Stimulated activated CD4-positive, alpha-beta T cell treated with anti-CD3 and anti-CD28 coated beads, Interleukin-4, amount 100 ng/mL, for 1 hour (primary cell): ENCODE results near the gene MDM2.
"Not testable (repeated sequence)": the region's sequence is repeated elsewhere in the genome, so short reads cannot be mapped to it uniquely, and the experiment has no call there.

ENCODE experiments used
- DNase-seq: peaks from one replicate; pipeline ENCODE4 v3.0.0-alpha.2; 2020

MDM2 gene

DNA sequence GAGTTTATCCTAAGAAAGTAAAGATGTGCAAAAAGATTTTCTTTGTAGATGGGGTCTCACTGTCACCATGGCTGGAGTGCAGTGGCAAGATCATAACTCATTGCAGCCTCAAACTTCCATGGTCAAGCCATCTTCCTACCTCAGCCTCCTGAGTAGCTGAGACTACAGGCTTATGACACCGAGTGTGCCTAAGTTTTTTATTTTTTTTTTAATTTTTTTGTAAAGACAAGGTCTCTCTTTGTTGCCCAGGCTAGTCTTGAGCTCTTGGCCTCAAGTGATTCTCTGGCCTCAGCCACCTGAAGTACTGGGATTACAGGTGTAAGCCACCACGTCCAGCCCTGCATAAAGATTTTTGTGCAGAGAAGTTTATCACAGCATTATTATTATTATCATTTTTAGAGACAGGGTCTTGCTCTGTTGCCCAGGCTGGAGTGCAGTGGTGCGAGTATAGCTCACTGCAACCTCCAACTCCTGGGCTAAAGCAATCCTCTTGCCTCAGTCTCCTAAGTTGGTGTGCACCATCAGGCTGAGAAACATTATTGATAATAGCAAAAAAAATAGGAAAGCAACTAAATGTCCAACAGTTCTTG, 19.3 kb upstream of the MDM2 start:
- no peak for DNase-seq

DNA sequence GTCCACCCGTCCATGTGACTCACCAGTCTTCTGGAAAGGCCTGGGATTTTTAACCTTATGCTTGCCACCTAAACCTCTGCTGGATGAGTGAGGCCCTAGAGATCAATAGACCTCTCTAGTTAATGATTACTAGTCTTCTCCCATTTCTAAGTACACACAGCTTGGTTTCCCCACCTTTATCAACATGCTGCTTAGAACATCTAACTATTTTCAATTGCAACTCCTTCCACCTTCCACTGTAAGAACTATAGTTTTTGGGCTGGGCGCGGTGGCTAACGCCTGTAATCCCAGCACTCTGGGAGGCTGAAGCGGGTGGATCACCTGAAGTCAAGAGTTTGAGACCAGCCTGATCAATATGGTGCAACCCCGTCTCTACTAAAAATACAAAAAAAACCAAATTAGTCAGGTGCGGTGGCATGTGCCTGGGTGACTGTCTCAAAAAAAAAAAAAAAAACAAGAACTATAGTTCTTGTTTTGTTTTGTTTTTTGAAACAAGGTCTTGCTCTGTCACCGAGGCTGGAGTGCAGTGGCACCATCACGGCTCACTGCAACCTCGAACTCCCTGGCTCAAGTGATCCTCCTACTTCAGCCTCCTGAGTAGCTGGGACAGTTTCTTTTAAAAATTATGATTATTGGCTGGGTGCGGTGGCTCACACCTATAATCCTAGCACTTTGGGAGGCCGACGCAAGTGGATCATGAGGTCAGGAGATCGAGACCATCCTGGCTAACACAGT, 18.7 kb upstream of the MDM2 start:
- no peak for DNase-seq

DNA sequence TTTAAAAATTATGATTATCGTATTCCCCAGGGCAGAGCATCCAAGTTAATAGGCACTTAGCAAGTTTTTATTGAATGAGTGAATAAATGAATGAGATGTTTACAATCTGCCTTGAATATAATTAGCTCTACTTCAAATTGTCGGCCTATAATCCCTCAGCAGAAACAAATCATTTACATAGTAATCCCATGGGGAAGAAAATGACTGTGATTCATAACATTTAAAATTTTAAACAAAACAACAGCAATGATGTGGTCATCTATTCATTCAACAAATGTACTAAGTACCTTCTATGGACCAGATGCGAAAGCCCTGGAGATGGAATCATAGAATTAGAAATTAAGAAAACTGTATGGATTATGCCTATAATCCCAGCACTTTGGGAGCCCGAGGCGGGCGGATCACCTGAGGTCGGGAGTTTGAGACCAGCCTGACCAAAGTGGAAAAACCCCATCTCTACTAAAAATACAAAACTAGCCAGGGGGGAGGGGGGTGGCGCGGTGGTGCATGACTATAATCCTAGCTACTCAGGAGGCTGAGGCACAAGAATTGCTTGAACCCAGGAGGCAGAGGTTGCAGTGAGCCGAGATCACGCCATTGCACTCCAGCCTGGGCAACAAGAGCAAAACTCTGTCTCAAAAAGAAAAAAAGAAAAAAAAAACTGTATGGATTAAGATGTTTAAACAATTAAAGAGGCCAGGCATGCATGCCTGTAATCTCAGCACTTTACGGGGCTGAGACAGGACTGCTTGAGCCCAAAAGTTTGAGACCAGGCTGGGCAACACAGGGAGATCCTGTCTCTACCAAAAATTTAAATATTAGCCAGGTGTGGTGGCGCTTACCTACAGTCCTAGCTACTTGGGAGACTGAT, 17.7 kb upstream of the MDM2 start:
- DNase-seq: no peak

DNA sequence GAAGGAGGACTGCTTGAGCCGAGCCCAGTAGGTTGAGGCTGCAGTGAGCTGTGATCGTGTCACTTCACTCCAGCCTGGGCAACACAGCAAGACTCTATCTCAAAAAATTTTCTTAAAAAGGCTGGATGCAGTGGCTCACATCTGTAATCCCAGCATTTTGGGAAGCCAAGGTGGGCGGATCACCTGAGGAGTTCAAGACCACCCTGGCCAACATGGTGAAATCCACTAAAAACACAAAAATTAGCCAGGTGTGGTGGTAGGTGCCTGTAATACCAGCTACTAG, 17.1 kb upstream of the MDM2 start:
- DNase-seq: no peak

- no peak for DNase-seq
Observed at GRCh38 chr12:68791897-68792481, 16.0 kb upstream of the MDM2 start.

DNA sequence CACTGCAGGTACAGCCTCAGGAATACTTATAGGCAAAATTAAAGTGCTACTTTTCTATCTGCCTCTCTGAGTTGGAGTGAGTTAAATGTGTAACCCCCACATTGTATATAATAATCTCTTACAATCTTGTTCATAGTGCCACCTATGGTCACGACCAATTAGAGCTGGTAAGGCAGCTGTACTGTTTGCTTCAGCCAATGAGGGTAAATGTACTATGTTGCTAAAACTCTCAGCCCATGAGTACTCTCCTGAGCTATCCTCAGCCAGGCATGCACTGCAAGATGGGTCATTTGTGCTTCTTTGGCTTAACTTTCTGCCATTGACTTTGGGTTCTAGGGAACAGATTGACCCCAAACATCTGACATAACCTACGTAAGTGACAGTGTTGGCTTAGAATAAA, 15.0 kb upstream of the MDM2 start:
- no peak for DNase-seq

- no peak for DNase-seq
Observed at GRCh38 chr12:68793436-68793835, 14.5 kb upstream of the MDM2 start.

- DNase-seq: no peak
Observed at GRCh38 chr12:68793975-68794652, 13.9 kb upstream of the MDM2 start.

GRCh38 chr12:68794653-68795251, 13.2 kb upstream of the MDM2 start:
- no peak for DNase-seq

- DNase-seq: no peak
Observed at GRCh38 chr12:68796399-68796798, 11.6 kb upstream of the MDM2 start.

- no peak for DNase-seq
Observed at GRCh38 chr12:68798882-68799234, 9.1 kb upstream of the MDM2 start.

DNA sequence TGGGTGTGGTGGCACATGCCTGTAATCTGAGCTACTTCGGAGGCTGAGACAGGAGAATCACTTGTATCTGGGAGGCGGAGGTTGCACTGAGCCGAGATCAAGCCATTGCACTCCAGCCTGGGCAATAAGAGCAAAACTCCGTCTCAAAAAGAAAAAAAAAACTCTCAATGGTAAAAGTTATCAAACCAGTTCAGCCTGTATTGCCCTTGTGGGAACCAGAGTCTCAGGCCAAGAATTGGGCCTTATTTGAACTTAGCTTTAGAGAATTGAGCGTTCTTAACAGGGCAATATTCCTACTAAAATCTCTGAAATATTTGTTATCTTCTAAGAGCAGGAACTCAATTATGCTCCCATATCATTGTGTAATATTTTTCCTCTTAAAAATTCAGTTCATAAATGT, 7.7 kb upstream of the MDM2 start:
- DNase-seq: no peak

GRCh38 chr12:68801124-68801523, 6.9 kb upstream of the MDM2 start:
- DNase-seq: not testable (repeated sequence)

GRCh38 chr12:68802372-68802745, 5.6 kb upstream of the MDM2 start:
- not testable (repeated sequence) for DNase-seq

DNA sequence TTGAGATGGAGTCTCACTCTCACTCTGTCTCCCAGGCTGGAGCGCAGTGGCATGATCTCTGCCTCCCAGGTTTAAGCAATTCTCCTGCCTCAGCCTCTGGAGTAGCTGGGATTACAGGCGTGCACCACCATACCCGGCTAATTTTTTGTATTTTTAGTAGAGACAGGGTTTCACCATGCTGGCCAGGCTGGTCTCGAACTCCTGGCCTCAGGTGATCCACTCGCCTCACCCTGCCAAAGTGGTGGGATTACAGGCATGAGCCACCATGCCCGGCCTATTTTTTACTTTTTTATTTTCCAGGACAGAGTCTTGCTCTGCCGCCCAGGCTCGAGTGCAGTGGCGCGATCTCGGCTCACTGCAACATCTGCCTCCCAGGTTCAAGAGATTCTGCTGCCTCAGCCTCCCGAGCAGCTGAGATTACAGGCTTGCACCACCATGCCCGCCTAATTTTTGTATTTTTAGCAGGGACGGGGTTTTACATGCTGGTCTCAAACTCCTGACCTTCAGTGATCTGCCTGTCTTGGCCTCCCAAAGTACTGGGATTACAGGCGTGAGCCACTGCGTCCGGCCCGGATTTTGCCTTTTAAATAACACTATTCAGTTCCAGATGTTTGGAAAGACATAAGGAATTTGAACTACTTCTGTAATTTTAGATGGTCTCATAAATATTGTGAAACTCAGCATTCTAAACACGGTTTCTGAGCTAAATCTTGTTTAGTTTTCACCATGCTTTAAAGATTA, 4.9 kb upstream of the MDM2 start:
- DNase-seq: not testable (repeated sequence)

- DNase-seq: no peak
Observed at GRCh38 chr12:68803948-68804656, 3.9 kb upstream of the MDM2 start.

DNA sequence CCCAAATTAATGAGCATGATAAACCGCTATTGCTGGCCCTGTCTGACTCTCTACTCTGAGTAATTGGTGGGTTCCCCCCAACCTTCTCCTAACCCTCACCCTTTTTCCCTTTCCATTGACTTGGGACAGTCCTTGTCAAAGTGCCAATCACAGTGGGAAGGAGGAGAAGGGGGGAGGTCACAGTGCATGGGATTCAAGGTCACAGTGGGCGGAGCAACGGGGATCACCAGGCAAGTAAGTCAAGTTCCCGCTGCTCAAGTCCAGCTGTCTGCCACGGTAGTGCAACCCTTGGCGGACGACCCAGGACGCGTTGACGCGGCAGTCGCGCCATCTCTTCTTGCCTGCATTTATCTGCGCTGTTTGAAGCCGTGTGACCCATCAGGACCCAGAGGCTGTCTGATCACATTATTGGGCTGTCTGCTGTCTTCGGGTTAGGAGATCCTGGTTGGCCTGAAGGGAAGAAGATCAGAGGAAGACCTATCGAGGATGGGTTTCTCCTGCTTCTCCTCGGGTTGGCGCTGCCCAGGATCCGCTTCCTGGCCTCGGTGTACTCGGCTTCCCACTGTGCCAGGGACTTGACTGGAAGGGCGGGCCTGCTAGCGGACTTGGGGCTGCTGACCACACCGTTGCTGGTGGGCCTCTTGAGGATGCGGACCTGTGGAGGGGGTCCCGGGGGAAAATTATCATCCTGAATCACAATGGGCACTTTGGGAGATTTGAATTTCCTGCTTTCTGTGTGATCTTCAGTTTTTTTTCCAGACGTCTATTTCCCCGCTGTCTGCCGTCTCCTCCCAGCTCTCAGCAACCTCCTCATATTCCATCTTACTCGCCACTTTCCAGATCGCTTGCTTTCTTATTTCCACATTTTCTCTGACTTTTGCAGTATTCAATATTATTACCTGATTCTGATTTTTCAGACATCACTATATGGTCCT, 3.1 kb upstream of the MDM2 start:
- DNase-seq: no peak

GRCh38 chr12:68805592-68806120, 2.3 kb upstream of the MDM2 start:
- no peak for DNase-seq

DNA sequence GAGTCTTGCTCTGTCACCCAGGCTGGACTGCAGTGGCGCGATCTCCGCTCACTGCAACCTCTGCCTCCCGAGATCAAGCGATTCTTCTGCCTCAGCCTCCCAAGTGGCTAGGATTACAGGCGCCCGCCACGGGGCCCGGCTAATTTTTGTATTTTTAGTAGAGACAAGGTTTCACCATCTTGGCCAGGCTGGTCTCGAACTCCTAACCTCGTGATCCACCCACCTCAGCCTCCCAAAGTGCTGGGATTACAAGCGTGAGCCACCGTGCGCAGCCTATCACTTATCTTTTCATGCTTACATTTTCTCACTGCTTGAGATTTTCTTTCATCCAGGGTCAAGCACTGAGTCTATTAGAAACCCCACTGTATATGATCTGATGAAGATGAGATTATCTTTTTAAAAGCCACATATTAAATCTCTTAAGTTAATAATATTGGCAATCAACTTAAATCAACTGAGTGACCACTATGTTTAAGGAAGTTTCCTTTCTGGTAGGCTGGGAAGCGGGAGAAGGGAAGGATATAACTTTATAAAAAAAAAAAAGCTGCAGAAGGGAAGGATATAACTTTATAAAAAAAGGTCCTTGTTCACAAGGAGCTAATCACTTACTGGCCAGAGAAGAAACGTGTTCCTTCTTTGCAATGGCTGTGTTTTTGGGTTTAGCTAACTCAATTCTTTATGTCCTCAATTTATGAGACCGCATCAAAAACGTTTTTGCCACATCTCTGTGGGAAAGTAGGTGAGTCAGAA, 1.3 kb upstream of the MDM2 start:
- DNase-seq: no peak

DNA sequence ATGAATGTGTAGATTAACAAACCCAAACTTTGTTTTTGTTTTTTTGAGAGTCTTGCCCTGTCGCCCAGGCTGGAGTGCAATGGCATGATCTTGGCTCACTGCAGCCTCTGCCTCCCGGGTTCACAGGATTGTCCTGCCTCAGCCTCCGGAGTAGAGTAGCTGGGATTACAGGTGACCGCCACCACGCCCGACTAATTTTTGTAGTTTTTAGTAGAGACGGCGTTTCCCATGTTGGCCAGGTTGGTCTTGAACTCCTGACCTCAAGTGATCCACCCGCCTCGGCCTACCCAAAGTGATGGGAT, 752 bp upstream of the MDM2 start:
- DNase-seq: not testable (repeated sequence)
